Ovary (tissue), 3 donors: ENCODE results near the gene C1orf141.

ENCODE experiments used
- CTCF ChIP-seq, 3 donors: fragments of 450-650 bp in 2 of 3; fragments of 200-600 bp in 1 of 3; IDR thresholded peaks; one replicate each; pipeline versions ENCODE4 v1.5.1 to v1.8.0; 2016 to 2022; ENCODE audit warnings: antibody characterized with exemption in 3 of 3, mild to moderate bottlenecking in 1 of 3
- EP300 ChIP-seq: sonication (generic); formaldehyde crosslinking; IDR thresholded peaks from one replicate; pipeline ENCODE4 v1.6.1; 2017; ENCODE audit warnings: antibody characterized with exemption
- POLR2A ChIP-seq: fragments of 450-650 bp; IDR thresholded peaks from one replicate; pipeline ENCODE4 v1.6.1; 2017; ENCODE audit warnings: antibody characterized with exemption, mild to moderate bottlenecking, moderate library complexity
- donor health status: DM: no; HTN: no; CAD: no.

- TF ChIP-seq CTCF (IDR thresholded peaks at IDR 0.05) (no peak), POLR2A (no peak), EP300 (no peak)
These were observed 13.7 kb downstream of the C1orf141 start for GRCh38 chr1:67120855-67121619.
